GM12878 (cell line): ENCODE data around the gene EHF. TPM values are rescaled to one million over a fixed set of nuclear protein-coding genes. Genes with fewer than 3 reads are reported as not detected.

Experiments used
- ATAC-seq: fragments of 200-7000 bp; cut with Tn5 transposase; 3 replicates; pipeline ENCODE4 v1.9.1; 2020; ENCODE audit warnings: mild to moderate bottlenecking, moderate library complexity
- BruUV-seq: library from RNA; stranded (reverse); fragments of 400-500 nt; replicated peaks from 2 replicates; lab custom pipeline; 2021; lab: Mats Ljungman, UMichigan
- CTCF ChIA-PET: fragments of 300-600 bp; sonication (Branson Sonifier 250); formaldehyde crosslinking; extraction: SDS; loops from one replicate; lab custom pipeline; 2021; ENCODE audit warnings: inconsistent platforms; lab: Yijun Ruan, JAX
- POLR2A ChIA-PET: fragments of 350-600 bp; formaldehyde crosslinking; extraction: SDS; loops from one replicate; lab custom pipeline; 2021; ENCODE audit warnings: inconsistent platforms; lab: Charles Lee
- RAD21 ChIA-PET: fragments of 300-600 bp; sonication (Branson Sonifier 250); formaldehyde crosslinking; loops from one replicate; lab custom pipeline; 2023; ENCODE audit warnings: antibody characterized with exemption; ENCODE audit not compliant: unreplicated experiment; lab: Charles Lee
- SMC1A ChIA-PET: fragments of 300-600 bp; sonication (Branson Sonifier 250); formaldehyde crosslinking; loops from one replicate; lab custom pipeline; 2023; ENCODE audit not compliant: unreplicated experiment, uncharacterized antibody; lab: Charles Lee
- DNase-seq: peaks from one replicate; pipeline ENCODE4 v3.0.0-alpha.2; 2011; ENCODE audit warnings: low read depth, low spot score
- FAIRE-seq: peaks from 3 replicates; lab custom pipeline; 2011; peaks lifted over from hg19 to GRCh38; lab: Jason Lieb, UNC
- H2AFZ ChIP-seq: 2 replicates; pipeline ENCODE4 v1.6.0; 2011; ENCODE audit warnings: low read depth, low read length, control low read depth; ENCODE audit not compliant: control insufficient read depth
- H3K27ac ChIP-seq: 2 replicates; pipeline ENCODE4 v1.5.1; 2011; ENCODE audit warnings: control low read depth; ENCODE audit not compliant: control insufficient read depth, insufficient read depth
- H3K27me3 ChIP-seq, 2 experiments: replicated peaks in 1 of 2; 2 replicates each; pipeline versions ENCODE4 v1.6.0 to v1.6.1; 2011; ENCODE audit warnings: low read length in 1 of 2; ENCODE audit not compliant: control insufficient read depth in 2 of 2, insufficient read depth in 2 of 2
- H3K36me3 ChIP-seq, 2 experiments: 2 replicates each; pipeline ENCODE4 v1.5.1; 2011; ENCODE audit warnings: low read length in 1 of 2; ENCODE audit not compliant: control insufficient read depth in 2 of 2, insufficient read depth in 2 of 2
- H3K4me1 ChIP-seq: 2 replicates; pipeline ENCODE4 v1.6.1; 2011; ENCODE audit warnings: mild to moderate bottlenecking, low read length, moderate library complexity, mixed read lengths; ENCODE audit not compliant: control insufficient read depth, insufficient read depth
- H3K4me2 ChIP-seq: 2 replicates; pipeline ENCODE4 v1.6.0; 2011; ENCODE audit warnings: control low read depth; ENCODE audit not compliant: control insufficient read depth, insufficient read depth
- H3K4me3 ChIP-seq: fragments of 200-600 bp; sonication (generic); 2 replicates; pipeline ENCODE4 v1.5.1; 2016
- H3K79me2 ChIP-seq: 2 replicates; pipeline ENCODE4 v1.6.0; 2011; ENCODE audit warnings: low read length; ENCODE audit not compliant: control insufficient read depth, insufficient read depth
- H3K9ac ChIP-seq: 2 replicates; pipeline ENCODE4 v1.8.0; 2011; ENCODE audit warnings: low read length, control low read depth, mixed read lengths; ENCODE audit not compliant: control insufficient read depth, insufficient read depth
- H3K9me3 ChIP-seq: replicated peaks from 3 replicates; pipeline ENCODE4 v1.5.1; 2011; ENCODE audit warnings: mild to moderate bottlenecking, low read length; ENCODE audit not compliant: control insufficient read depth, insufficient read depth
- H4K20me1 ChIP-seq: 2 replicates; pipeline ENCODE4 v1.6.0; 2011; ENCODE audit not compliant: control insufficient read depth, insufficient read depth
- CTCF ChIP-seq, 3 experiments: IDR thresholded peaks in 2 of 3; conservative IDR thresholded peaks in 1 of 3; 2 replicates each; pipeline ENCODE4 v1.5.1; 2011; ENCODE audit warnings: low read depth in 3 of 3, low read length in 3 of 3, mild to moderate bottlenecking in 3 of 3, control low read depth in 2 of 3, moderate library complexity in 2 of 3, inconsistent platforms in 1 of 3, mixed read lengths in 1 of 3; ENCODE audit not compliant: control insufficient read depth in 2 of 3, insufficient read depth in 1 of 3; ENCODE audit errors: extremely low read depth in 1 of 3
- ETV6 ChIP-seq, 2 experiments: fragments of 450-650 bp in 1 of 2; IDR thresholded peaks in 1 of 2; conservative IDR thresholded peaks in 1 of 2; 2 replicates each; pipeline ENCODE4 v1.6.1; 2014; ENCODE audit warnings: antibody characterized with exemption in 1 of 2, borderline replicate concordance in 1 of 2, low read depth in 1 of 2, mild to moderate bottlenecking in 1 of 2, moderate library complexity in 1 of 2
- LARP7 ChIP-seq: fragments of 450-650 bp; IDR thresholded peaks from 2 replicates; pipeline ENCODE4 v1.6.1; 2017; ENCODE audit warnings: mild to moderate bottlenecking
- MXI1 ChIP-seq: fragments of 150-350 bp; IDR thresholded peaks from 2 replicates; pipeline ENCODE4 v1.6.1; 2011; ENCODE audit warnings: low read depth, mild to moderate bottlenecking, inconsistent platforms, low read length, improper control_type of control experiment
- PAX8 ChIP-seq: fragments of 450-650 bp; IDR thresholded peaks from 2 replicates; pipeline ENCODE4 v1.6.1; 2017; ENCODE audit warnings: mild to moderate bottlenecking, moderate library complexity
- POU2F2 ChIP-seq: IDR thresholded peaks from 3 replicates; pipeline ENCODE4 v1.6.1; 2011; ENCODE audit warnings: low read depth, mild to moderate bottlenecking, low read length, borderline replicate concordance
- SMAD5 ChIP-seq: IDR thresholded peaks from 2 replicates; pipeline ENCODE4 v1.6.1; 2016; ENCODE audit warnings: antibody characterized with exemption, low read depth
- SUPT20H ChIP-seq: IDR thresholded peaks from 2 replicates; pipeline ENCODE4 v1.6.1; 2011; ENCODE audit warnings: low read depth, mild to moderate bottlenecking, low read length, moderate library complexity, borderline replicate concordance; ENCODE audit not compliant: control insufficient read depth
- YBX1 ChIP-seq: fragments of 450-650 bp; IDR thresholded peaks from 2 replicates; pipeline ENCODE4 v1.6.1; 2016; ENCODE audit warnings: antibody characterized with exemption
- ZNF24 ChIP-seq: fragments of 450-650 bp; IDR thresholded peaks from 2 replicates; pipeline ENCODE4 v1.6.1; 2017; ENCODE audit warnings: antibody characterized with exemption, mild to moderate bottlenecking
- WGBS: methylation state at CpG from one replicate; pipeline ENCODE4 v1.1.6; 2016; ENCODE audit warnings: low lambda C conversion rate; ENCODE audit not compliant: insufficient replicate concordance, insufficient coverage; ENCODE audit errors: missing lambda C conversion rate; 5-methylcytosine and 5-hydroxymethylcytosine counted together
- in situ Hi-C: fragments of 300-500 bp; cut with MboI; formaldehyde crosslinking; loops from 9 replicates; pipeline ENCODE4 v1.14.3; 2018; ENCODE audit warnings: mixed read lengths
- intact Hi-C: fragments of 100-400 bp; cut with micrococcal nuclease; formaldehyde crosslinking; loops from one replicate; pipeline ENCODE4 v1.14.2; 2022; ENCODE audit not compliant: unreplicated experiment
- polyA plus RNA-seq, 11 experiments: library from polyadenylated mRNA; depleted of rRNA in 4 of 11; unstranded in 6 of 11; stranded (reverse) in 5 of 11; fragments of >200 nt; fragmentation: Nextera tagmentation in 4 of 11; fragmentation: Illumina TruSeq in 1 of 11; extraction: Ambion mirVana in 4 of 11; extraction: Trizol in 1 of 11; gene quantifications; 1 replicate in 1 of 11; 2 replicates in 10 of 11; pipeline versions ENCODE4 v1.2.1 to v1.2.3, GENCODE V29; 2011 to 2016; ENCODE audit warnings: inconsistent platforms in 2 of 11, missing spikeins in 2 of 11, low read depth in 1 of 11
- total RNA-seq, 4 experiments: library from RNA; depleted of rRNA in 3 of 4; stranded (reverse); fragments of >200 nt in 3 of 4; fragmentation: Illumina TruSeq in 1 of 4; extraction: Trizol in 1 of 4; gene quantifications; 2 replicates each; pipeline versions ENCODE4 v1.2.1 to v1.2.3, GENCODE V29; 2013 to 2021

The EHF gene
- total and polyA plus RNA-seq, 10 of the 15 experiments (the other 5 are each of a cell fraction or from before 2014, with no cell fraction given) = 0.04 to 0.33 (median 0.06) TPM; not detected in 6

- TF ChIP-seq LARP7 (no peak), MXI1 (no peak), CTCF (IDR thresholded peaks at IDR 0.05 in 2 of 3, conservative IDR thresholded peaks at IDR 0.05 in 1 of 3; ENCODE audit: control insufficient read depth in 2 of 3, extremely low read depth in 1 of 3, insufficient read depth in 1 of 3, low read depth in 3 of 3, low read length in 3 of 3) (no peak), SUPT20H (no peak), ZNF24 (0 out of 2 replicates have a peak, but pooled peaks have one; percentile 28), YBX1 (no peak), ETV6 (conservative IDR thresholded peaks at IDR 0.05 in 1 of 2, IDR thresholded peaks at IDR 0.05 in 1 of 2; ENCODE audit: borderline replicate concordance in 1 of 2, low read depth in 1 of 2) (peak in 1 of 2 experiments; percentile 66; a peak in 1 of 4 replicates), POU2F2 (peak; percentile 72; the same call in 1 of the 3 replicates), PAX8 (no peak)
These were observed 29.6 kb downstream of the EHF start (continued) for GRCh38 chr11:34650528-34650927.

- POLR2A ChIA-PET = no interaction called here
- Histone ChIP-seq H3K36me3 (no peaks in the 10 kb centered on the region), H3K9ac (no peak overlapping the region), H3K4me2 (no peak overlapping the region; the same call in 1 of the 2 replicates), H4K20me1 (no peaks in the 10 kb centered on the region; the same call in 1 of the 2 replicates), H2AFZ (no peak overlapping the region), H3K9me3 (no peaks in the 10 kb centered on the region; the same call in 1 of the 3 replicates), H3K4me1 (peaks cover 41% of the 10 kb centered on the region), H3K79me2 (no peaks in the 10 kb centered on the region), H3K27me3 (no peaks in the 10 kb centered on the region), H3K27ac (no peak overlapping the region), H3K4me3 (no peak overlapping the region)
- SMC1A ChIA-PET = interaction anchor here (1.0 kb wide), 1 partner anchor 10 kb away, joined by 3 read pairs; no protein-coding TSS in a partner anchor
- ATAC-seq (no peak), FAIRE-seq (no peak), DNase-seq (no peak)
- no peak for TF ChIP-seq ETV6 (conservative IDR thresholded peaks at IDR 0.05 in 1 of 2, IDR thresholded peaks at IDR 0.05 in 1 of 2; ENCODE audit: borderline replicate concordance in 1 of 2, low read depth in 1 of 2)
- TF ChIP-seq SMAD5 = no peak
- no TSS peak for BruUV-seq
- CTCF ChIA-PET = no interaction called here
- RAD21 ChIA-PET = no interaction called here
- in situ Hi-C loops (no loop called here), intact Hi-C loops (loop anchor here (2.0 to 5.0 kb wide), 2 partner anchors 27 to 64 kb away; no protein-coding TSS in a partner anchor)
- 51% methylated on average over 3 of the region's 3 CpGs for WGBS
These were observed 30.7 kb downstream of the EHF start for GRCh38 chr11:34651551-34651950.
